Measurements from ENCODE around the gene HCN2. TPM values are rescaled to one million over a fixed set of nuclear protein-coding genes. Genes with fewer than 3 reads are reported as not detected.

HCN2 gene
- total and polyA plus RNA-seq, 2 of the 8 experiments (the other 6 are each of a cell fraction or from before 2014, with no cell fraction given), result 1.0 to 4.0 TPM

DNA sequence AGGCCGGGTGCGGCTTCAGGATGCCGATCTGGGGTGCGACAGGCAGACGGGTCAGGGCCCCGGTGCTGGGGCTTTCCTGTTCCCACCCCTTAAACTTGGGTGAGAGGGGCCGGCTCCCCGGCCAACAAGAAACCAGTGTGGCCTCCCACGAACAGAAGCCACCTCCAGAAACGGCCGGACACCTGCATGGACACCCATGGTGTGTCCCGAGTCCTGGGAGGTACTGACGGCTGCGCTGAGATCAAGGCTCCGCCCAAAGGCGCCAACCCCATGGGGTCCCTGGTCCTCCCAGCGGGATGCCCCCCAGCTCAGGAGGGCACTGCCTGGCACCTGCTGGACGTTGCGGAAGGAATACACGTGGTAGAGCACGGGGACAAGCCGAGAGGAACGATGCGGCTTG lies 32.1 kb downstream of the HCN2 start:
- H3K23me2 ChIP-seq (ENCODE audit: low read depth, low read length), result no peaks in the 10 kb centered on the region
- H3K56ac ChIP-seq (replicated peaks; ENCODE audit: insufficient read length, low read depth, low read length), result no peak overlapping the region
- FAIRE-seq (no peak), DNase-seq (ENCODE audit: low read depth in 1 of 2, low spot score in 2 of 2) (no peak)
- no peak overlapping the region for H4K91ac ChIP-seq (replicated peaks; ENCODE audit: insufficient read length, low read length)
- no peaks in the 10 kb centered on the region for H3K4me1 ChIP-seq (replicated peaks in 1 of 4; ENCODE audit: control insufficient read depth in 3 of 4, insufficient read depth in 4 of 4, low read length in 3 of 4)
- H3K79me1 ChIP-seq (ENCODE audit: low read depth, low read length), result no peaks in the 10 kb centered on the region
- H3K27me3 ChIP-seq (replicated peaks in 1 of 4; ENCODE audit: control insufficient read depth in 3 of 4, extremely low read depth in 1 of 4, insufficient read depth in 3 of 4, low read length in 3 of 4), result no peaks in the 10 kb centered on the region
- H3K9me3 ChIP-seq (ENCODE audit: insufficient read depth in 2 of 2, low read depth in 1 of 2, low read length in 1 of 2), result no peaks in the 10 kb centered on the region
- H4K5ac ChIP-seq (ENCODE audit: insufficient read length, low read depth, low read length), result no peak overlapping the region
- H2BK20ac ChIP-seq (ENCODE audit: low read length), result no peak overlapping the region
- H3K36me3 ChIP-seq (ENCODE audit: control insufficient read depth in 2 of 4, insufficient read depth in 4 of 4, low read length in 3 of 4), result peaks cover 4 to 67% (median 37%) of the 10 kb centered on the region in 4 experiments; a peak in 7 of 8 replicates
- no peak overlapping the region for H3K23ac ChIP-seq (ENCODE audit: insufficient read length)
- H3K14ac ChIP-seq (ENCODE audit: insufficient read length), result no peak overlapping the region
- no peak overlapping the region for H3K4ac ChIP-seq (replicated peaks; ENCODE audit: insufficient read length, low read depth, low read length)
- no peak overlapping the region for H3K27ac ChIP-seq (ENCODE audit: low read depth, low read length)
- no peak overlapping the region for H2BK15ac ChIP-seq (ENCODE audit: low read length)
- H2AK5ac ChIP-seq (ENCODE audit: low read depth, low read length), result no peak overlapping the region
- no peak overlapping the region for H2BK120ac ChIP-seq (replicated peaks; ENCODE audit: low read depth, low read length)
- peaks cover 0 to 15% of the 10 kb centered on the region in 2 experiments for H4K20me1 ChIP-seq (replicated peaks in 1 of 2; ENCODE audit: control insufficient read depth in 1 of 2, insufficient read depth in 2 of 2, low read length in 2 of 2)
- H4K8ac ChIP-seq (ENCODE audit: extremely low read depth, insufficient read depth, low read length), result no peak overlapping the region
- H3K18ac ChIP-seq (ENCODE audit: extremely low read depth, low read length), result no peak overlapping the region
- ChIA-PET CTCF (ENCODE audit: partially characterized antibody) (interaction anchor here (1.7 to 2.0 kb wide), 2 partner anchors 10 to 34 kb away, joined by 4 to 6 read pairs; no protein-coding TSS in a partner anchor), POLR2A (ENCODE audit: partially characterized antibody) (interaction anchor here (1.4 to 1.5 kb wide), 2 partner anchors 9 to 35 kb away, joined by 3 read pairs; no protein-coding TSS in a partner anchor)
- no peak overlapping the region for H3K4me3 ChIP-seq (ENCODE audit: extremely low read depth in 1 of 4, insufficient read depth in 2 of 4, low read depth in 3 of 4, low read length in 4 of 4)
- H3K79me2 ChIP-seq (ENCODE audit: control insufficient read depth in 1 of 2, insufficient read depth in 2 of 2, low read length in 2 of 2), result no peaks in the 10 kb centered on the region; a peak in 1 of 4 replicates
- no peak overlapping the region for H3K9ac ChIP-seq (replicated peaks in 1 of 4; ENCODE audit: extremely low read depth in 1 of 4, low read depth in 3 of 4, low read length in 3 of 4)
- H2BK12ac ChIP-seq (ENCODE audit: low read depth, low read length), result no peak overlapping the region
- H2BK5ac ChIP-seq (ENCODE audit: low read depth, low read length), result no peak overlapping the region
- H3K4me2 ChIP-seq (ENCODE audit: insufficient read depth in 1 of 2, low read depth in 2 of 2, low read length in 2 of 2), result no peak overlapping the region
- WGBS, 2 experiments (ENCODE audit: extremely low coverage in 1 of 2, insufficient coverage in 1 of 2, insufficient read length in 1 of 2, insufficient replicate concordance in 2 of 2, low coverage in 1 of 2, low lambda C conversion rate in 2 of 2, missing lambda C conversion rate in 1 of 2), result 91% methylated on average over 24 of the region's 24 CpGs; no CpG with 5 or more reads in 1 of the 2 experiments
- H2AFZ ChIP-seq (ENCODE audit: low read length), result no peak overlapping the region
- no peak for TF ChIP-seq TEAD4 (IDR thresholded peaks at IDR 0.05; ENCODE audit: low read depth, low read length)
